Measurements from ENCODE around the gene E2F4. TPM values are rescaled to one million over a fixed set of nuclear protein-coding genes. Genes with fewer than 3 reads are reported as not detected.
A peak's percentile ranks its signal among the peaks of the same experiment; 100 is the strongest.

E2F4 gene
- total RNA-seq, 1 donor from 2014 or later = 36.9 TPM

DNA sequence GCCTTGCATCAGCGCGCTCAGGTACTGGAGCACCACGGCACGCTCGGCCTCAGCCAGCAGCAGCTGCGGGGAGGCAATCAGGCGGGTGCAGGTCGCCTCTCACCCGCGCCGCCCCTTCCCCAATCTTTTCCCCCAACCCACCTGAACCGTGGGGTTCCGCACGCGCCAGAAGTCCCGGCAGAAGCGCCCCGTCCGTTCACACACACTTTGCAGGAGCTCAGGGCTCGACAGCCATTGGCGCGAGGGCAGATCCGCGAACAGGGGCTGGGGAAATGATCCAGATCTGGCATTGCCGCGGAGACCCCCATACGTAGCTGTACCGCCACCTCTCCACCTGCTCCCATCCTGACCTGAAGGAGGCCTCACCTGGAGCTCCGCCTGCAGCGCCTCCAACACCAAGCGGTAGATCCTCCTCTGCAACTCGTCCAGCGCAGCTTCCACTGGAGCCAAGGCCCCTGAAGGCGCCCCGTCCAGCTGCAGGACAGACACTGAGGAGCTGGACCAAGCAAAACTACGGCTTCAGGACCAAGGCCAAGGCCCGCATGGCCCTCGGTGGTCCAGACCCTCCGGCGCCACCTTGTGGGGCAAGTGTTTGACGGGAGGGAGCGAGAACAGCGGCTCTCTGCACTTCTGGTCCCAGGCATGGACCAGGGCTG, 6.8 kb upstream of the E2F4 start:
- intact Hi-C loops (cut with DNase I) = loop anchor here (1.0 to 2.0 kb wide), 2 partner anchors 24 to 208 kb away; no protein-coding TSS in a partner anchor
- peak; percentile 59 for ATAC-seq
- DNase-seq (ENCODE audit: missing footprints) = peak; percentile 96

DNA sequence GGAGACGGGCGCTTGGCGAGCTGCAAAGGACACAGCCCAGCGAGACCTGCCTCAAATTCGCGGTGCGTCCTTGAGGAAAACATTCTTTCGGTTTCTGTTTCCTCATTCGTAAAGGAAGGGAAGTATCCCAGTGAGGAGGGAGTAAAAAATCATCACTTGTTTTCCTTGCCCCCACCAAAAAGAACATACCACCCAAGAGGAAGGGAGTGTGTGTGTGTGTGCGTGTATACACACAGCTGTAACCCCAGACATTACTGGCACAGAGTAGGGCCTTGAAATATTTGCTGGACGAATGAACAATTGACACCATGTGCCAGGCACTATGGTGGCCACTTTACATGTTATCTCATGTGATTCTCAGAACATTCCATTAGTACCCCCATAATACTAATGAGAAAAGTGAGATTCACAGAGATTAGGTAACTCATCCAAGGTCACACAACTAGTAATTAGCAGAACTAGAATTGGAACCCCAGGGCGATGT, 6.3 kb upstream of the E2F4 start:
- ATAC-seq = no peak
- DNase-seq (ENCODE audit: missing footprints) = no peak
- intact Hi-C loops (cut with DNase I) = loop anchor here (1.0 to 2.0 kb wide), 2 partner anchors 25 to 208 kb away; no protein-coding TSS in a partner anchor

DNA sequence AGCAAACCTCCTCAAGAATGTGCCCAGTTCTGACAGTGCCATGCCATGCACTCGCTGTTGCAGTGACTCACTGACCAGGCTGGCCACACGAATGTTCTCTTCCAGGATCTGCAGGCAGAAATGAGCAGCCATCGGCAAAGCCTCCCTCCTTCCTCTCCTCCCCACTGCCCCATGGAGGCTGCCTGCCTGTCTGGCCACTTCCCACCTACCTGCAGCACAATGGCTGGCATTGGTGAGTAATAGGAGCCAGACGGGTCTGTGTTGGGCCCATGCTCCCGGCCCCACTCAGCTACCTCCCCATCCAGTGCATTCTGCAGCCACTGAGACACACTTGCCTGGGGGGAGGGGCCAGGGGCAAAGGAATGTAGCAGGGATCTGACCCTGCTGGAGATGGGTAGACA, 5.4 kb upstream of the E2F4 start:
- ATAC-seq = no peak
- intact Hi-C loops (cut with DNase I) = no loop called here
- DNase-seq (ENCODE audit: missing footprints) = peak; percentile 56

DNA sequence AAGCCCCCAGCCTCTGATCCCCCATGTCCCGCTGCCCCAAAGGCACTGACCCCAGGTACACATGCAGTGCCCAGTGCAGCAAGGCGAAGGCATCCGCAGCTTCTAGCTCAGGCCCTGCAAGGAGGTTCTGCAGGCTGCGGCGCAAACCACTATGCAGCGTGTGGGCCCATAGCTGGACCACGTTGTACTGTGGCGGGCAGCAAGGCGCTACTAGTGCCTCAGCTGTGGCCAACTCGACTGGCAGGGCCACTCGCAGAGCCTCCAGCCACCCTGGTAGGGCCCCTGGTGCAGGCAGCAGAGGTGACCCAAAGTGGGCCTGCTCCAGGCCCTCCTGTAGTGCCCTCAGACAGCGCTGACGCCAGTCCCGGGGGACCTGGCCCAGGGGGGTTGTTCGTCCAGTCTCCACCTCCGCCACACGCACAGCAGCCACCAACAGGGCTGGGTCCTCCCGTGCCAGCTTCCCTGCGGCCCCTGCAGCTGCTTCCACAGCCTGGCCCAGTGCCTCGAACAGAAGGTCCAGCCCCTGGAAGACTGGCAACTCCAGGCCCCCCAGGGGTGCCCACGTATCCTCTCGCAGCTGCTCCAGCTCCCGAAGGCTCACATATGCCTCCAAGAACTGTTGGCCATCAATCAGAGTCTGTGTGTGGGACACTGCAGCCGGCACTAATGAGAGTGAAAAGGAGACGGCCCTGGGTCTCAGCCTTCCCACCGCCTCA, 4.6 kb upstream of the E2F4 start:
- DNase-seq (ENCODE audit: missing footprints) (no peak), ATAC-seq (no peak)
- intact Hi-C loops (cut with DNase I) = no loop called here

DNA sequence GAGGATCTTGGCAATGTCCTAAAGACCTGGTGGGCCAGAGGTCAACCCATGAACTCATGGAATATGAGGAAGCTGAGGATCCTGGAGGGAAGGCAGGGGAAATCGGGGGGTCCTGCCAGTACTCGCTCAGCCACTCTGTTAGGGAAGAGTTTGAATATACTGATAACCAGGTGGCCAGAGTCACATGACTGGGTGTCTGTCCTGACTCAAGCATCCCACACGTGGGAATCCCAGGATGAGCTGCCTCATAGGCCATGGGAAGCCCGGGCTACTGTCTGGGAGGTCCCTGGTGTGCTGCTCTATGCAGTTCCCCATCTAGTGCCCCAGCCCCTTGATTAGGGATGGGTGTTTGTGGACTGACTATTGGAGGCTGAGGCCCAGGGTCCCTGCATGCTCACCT, 3.6 kb upstream of the E2F4 start:
- intact Hi-C loops (cut with DNase I) = no loop called here
- ATAC-seq = no peak
- DNase-seq (ENCODE audit: missing footprints) = no peak

DNA sequence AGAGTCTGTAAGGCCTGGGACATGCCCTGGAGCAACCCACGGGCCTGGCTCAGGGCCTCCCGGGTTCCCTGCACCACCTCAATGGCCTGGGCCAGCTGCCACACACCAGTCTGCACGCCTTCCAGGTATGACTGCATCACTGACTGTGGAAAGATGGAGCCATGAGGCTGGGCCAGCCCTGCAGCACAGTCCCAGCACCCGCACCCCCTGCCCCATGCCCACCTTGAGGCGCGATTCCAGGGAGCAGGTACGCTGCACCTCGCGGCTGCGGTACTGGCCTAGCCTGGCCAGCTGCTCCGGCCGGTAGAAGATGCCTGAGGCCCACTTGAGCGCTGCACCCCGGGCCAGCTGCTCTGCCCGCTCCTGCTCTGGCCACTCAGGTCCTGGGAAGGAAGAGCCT, 3.2 kb upstream of the E2F4 start:
- DNase-seq (ENCODE audit: missing footprints) (no peak), ATAC-seq (no peak)
- intact Hi-C loops (cut with DNase I) = no loop called here

DNA sequence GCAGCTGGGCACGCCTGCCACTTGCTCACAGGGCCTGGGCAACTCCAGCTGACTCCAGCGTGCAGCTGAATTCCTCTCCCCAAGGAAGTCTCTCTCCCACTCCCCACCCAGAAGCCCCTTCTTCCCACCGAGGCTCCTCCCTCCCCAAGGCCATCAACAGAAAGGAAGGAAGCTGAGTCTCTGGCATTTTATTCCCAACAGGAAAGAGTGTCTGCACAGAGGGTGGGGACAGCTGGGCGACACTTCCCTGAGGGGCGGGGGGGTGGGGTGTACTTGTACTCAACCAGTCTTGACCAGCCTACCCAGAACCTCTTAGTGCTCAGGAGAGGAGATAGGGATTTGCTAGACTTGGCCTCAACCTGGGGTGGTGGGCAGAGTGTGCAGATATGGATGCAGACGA, 1.9 kb upstream of the E2F4 start, which contains the start of gene EXOC3L1:
Gene EXOC3L1 (minus strand): TSS at position 96 of the 400 bp plus-strand sequence. CDS start 460 bp downstream, outside the sequence.
- no peak for ATAC-seq
- intact Hi-C loops (cut with DNase I) = no loop called here
- no peak for DNase-seq (ENCODE audit: missing footprints)

DNA sequence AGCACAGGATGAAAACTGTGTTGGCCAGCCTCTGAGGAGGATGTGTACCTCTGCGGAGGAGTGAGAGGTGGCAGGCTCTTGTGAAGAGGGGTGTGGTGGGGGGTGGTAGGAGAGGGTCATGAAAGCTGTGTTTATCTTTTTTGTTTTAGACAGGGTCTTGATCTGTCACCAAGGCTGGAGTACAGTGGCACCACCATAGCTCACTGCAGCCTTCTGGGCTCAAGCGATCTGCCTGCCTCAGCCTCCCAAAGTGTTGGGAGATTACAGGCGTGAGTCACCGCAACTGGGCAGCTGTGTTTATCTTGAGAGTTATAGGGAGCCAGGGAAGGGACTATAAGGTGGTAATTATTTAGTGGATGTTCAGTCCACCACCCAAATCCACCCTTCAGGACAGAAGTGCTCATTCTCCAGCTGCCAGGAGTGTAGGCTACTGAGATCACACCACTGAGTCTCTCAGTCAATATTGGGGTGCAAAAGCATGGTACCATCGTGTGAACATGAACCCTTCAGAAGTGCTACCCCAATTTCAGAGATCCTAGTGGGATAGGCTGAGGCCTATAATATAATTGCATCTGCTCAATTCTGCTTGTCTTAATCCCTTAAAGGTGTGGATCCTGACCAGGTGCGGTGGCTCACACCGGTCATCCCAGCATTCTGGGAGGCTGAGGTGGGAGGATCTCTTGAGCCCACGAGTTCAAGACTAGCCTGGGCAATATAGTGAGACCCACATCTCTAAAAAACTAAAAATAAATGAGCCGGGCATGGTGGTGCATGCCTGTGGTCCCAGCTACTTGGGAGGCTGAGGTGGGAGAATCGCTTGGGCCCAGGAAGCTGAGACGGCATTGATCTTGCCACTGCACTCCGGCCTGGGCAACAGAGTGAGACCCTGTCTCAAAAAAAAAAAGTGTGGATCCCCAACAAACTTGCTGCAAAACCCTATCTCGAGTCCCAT, 1.2 kb upstream of the E2F4 start:
- no peak for DNase-seq (ENCODE audit: missing footprints)
- intact Hi-C loops (cut with DNase I) = no loop called here
- ATAC-seq = no peak

DNA sequence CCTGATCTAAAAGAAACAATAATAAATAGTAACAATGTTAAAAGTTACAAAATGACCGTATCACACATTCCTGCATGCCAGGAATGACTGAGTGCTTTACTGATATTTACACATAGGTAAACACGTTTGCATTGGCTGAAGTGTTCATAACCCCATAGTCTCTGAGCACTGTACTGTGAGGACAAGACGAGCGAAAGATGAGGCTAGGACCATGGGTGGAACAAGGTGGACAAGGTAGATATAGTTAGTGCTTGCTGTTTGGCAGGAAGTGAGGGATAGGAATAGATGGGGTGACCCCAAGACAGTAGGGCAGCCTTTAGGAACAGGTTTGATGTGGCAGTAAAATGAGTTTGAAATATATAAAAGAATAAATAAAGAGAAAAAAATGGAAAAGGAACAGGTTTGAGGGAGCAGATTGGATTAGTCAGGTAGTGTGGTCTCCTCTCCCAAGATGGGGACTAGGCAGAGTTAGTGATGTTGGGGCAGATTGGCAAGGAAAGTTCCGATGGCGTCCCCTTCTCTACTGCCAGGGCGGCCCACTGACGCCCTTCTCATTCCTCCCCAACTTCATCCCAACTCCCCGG, 452 bp upstream of the E2F4 start:
- DNase-seq (ENCODE audit: missing footprints) (no peak), ATAC-seq (no peak)
- intact Hi-C loops (cut with DNase I) = no loop called here

DNA sequence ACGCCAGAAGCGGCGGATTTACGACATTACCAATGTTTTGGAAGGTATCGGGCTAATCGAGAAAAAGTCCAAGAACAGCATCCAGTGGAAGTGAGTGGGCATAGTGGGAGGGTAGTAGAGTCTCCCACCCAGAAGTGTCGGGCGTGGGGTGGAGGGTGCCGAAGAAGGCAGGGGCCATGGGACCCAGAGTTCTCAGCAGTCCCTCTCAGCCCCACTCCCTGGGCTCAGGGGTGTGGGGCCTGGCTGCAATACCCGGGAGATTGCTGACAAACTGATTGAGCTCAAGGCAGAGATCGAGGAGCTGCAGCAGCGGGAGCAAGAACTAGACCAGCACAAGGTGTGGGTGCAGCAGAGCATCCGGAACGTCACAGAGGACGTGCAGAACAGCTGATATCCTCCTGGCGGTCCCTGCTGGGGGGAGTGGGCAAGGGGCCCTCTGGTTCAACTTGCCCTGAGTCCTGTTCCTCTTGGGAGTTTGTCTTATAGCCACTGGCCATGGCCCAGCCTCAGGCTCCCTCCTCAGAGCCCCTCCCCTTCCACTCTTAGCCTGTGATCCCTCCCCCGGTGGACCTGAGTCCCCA, 916 bp downstream of the E2F4 start:
- no peak for DNase-seq (ENCODE audit: missing footprints)
- ATAC-seq = no peak
- intact Hi-C loops (cut with DNase I) = loop anchor here (1.0 kb wide), 1 partner anchor 34 kb away; the partner anchor contains the start of gene TMEM208

DNA sequence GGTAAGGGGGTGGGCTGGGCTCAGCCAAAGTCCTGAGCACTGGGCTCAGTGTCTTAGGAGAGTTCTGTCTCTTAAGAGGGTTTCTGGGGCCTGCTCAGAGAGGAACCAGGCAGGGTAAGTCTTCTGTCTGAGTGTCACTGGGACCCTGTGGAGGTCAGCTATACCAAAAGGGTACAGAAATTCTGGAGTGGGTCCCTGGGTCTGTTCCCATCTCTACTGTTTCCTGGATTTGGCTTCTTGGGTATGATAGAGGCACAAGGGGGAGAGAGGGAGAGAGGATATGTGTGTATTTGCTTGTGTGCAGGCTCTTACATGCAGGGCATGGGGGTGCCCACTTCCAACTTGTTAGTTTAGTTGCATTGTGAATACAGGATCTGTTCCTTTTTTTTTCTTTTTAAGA, 1.6 kb downstream of the E2F4 start:
- ATAC-seq = no peak
- no peak for DNase-seq (ENCODE audit: missing footprints)
- intact Hi-C loops (cut with DNase I) = no loop called here

DNA sequence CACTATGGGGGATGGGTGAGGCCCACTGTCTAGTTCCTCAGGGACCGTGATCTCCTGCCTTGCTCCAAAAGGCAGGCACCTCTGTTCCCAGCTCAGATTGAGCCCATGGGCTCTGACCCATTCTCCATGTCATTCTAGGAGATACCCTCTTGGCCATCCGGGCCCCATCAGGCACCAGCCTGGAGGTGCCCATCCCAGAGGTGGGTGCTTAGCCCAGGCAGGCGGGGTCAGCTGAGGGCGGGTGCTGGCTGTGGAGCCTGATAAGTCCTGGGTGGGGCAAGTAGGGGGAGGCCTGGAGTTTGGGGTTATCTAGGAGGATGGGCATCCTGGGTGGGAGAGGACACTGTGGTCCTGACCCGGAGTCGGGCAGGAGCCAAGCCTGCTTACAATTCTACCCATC, 2.3 kb downstream of the E2F4 start:
- intact Hi-C loops (cut with DNase I) = no loop called here
- ATAC-seq = no peak
- DNase-seq (ENCODE audit: missing footprints) = no peak

DNA sequence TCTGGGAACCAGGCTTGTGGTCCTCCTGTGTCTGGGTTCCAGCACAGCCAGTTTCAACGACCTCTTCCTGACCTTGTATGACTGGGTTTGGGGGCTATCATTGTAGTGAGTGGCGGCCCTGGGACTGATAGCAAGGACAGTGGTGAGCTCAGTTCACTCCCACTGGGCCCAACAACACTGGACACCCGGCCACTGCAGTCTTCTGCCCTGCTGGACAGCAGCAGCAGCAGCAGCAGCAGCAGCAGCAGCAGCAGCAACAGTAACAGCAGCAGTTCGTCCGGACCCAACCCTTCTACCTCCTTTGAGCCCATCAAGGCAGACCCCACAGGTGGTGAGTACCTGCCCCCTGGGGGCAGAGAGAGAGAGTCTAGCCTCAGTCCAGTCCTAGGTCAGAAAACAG, 3.7 kb downstream of the E2F4 start:
- DNase-seq (ENCODE audit: missing footprints) (no peak), ATAC-seq (no peak)
- intact Hi-C loops (cut with DNase I) = no loop called here

DNA sequence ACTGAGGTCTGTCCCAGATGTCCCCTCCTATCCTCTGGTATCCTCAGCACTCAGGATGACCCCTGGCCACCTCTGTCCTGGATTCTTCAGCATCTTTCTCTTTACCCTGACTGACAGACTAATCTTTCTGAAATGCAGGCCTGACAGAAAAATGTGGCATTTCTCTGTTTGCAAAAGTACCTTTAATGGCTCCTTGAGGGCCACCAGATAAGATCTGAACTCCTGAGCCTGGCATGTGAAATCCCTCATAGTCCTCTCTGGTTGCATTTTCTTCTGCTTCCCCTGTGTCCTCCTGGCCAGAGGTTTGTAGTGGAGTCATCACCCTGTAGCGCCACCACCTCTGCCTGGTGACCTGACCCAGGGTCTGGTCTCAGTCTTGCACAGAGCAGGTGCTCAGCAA, 4.9 kb downstream of the E2F4 start:
- DNase-seq (ENCODE audit: missing footprints) (no peak), ATAC-seq (no peak)
- intact Hi-C loops (cut with DNase I) = no loop called here

DNA sequence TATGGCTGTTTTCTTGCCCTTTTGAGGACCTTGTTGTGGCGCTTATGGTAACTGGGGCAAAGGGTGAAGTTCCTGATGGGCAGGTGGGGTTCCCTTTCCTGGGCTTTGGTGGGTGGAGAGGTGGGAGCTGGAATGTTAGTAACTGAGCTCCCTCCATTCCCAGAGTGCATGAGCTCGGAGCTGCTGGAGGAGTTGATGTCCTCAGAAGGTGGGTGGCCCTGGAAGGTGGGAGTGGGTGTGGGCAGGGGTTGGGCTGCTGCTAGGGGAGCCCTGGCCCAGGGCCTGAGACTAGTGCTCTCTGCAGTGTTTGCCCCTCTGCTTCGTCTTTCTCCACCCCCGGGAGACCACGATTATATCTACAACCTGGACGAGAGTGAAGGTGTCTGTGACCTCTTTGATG, 5.7 kb downstream of the E2F4 start:
- intact Hi-C loops (cut with DNase I) = no loop called here
- no peak for ATAC-seq
- DNase-seq (ENCODE audit: missing footprints) = no peak

DNA sequence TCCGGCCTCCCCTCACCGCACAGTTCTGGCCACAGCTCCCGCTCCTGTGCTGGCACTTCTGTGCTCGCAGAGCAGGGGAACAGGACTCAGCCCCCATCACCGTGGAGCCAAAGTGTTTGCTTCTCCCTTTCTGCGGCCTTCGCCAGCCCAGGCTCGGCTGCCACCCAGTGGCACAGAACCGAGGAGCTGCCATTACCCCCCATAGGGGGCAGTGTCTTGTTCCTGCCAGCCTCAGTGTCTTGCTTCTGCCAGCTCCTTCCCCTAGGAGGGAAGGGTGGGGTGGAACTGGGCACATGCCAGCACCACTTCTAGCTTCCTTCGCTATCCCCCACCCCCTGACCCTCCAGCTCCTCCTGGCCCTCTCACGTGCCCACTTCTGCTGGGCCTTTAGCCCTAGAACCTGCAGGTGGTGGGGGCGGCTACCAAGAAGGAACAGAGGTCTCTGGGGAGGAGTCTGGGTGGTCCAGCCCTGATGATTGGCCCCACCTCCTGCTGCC, 6.3 kb downstream of the E2F4 start:
- ATAC-seq = no peak
- intact Hi-C loops (cut with DNase I) = no loop called here
- DNase-seq (ENCODE audit: missing footprints) = peak; percentile 56

DNA sequence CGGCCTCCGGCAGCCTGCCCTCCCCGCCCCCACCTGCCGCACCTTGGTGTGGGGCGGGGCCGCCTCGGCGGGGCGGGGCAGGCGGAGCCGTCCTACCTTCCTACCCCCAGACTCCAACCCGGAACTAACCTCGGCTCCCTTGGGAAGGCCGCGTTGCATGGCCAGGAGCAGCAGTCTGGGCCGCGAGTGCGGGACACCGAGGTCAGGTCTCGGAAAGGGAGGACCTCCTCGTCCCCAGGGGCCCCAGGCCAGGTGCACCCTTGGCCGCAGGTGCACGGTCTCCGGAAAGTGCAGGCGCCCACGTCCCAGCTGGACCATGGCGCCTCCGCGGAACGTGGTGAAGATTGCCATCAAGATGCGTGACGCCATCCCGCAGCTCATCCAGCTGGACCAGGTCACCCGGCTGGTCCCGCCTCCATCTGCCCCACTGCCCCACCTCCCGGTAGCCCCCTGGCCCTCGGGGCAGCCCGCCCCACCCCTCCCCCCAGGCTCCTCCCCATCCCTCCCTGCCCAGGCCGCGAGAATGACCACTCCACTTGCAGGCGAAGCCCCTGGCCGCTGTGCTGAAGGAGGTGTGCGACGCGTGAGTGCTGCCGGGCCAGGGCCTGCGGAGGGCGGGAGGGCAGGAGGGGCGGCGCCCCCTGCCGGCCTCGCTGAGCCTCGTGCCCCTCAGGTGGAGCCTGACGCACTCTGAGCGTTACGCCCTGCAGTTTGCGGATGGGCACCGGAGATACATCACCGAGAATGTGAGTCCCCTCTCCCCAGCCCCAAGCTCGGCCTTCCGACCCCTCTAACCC, 7.3 kb downstream of the E2F4 start, which contains the start of gene ELMO3:
Gene ELMO3 (plus strand): TSS at position 121 of the 797 bp plus-strand sequence. CDS start 196 bp downstream, at position 317.
- DNase-seq (ENCODE audit: missing footprints) (peak; percentile 73), ATAC-seq (peak; percentile 22)
- intact Hi-C loops (cut with DNase I) = no loop called here
